Heart right ventricle (tissue), 16 donors: ENCODE results near the gene AKR1B1. TPM values are rescaled to one million over a fixed set of nuclear protein-coding genes. Genes with fewer than 3 reads are reported as not detected.

Experiments
- ATAC-seq, 8 donors: fragments of 200-7000 bp; cut with Tn5 transposase; one replicate each; pipeline ENCODE4 v1.9.1; 2020; ENCODE audit warnings: mild to moderate bottlenecking in 8 of 8, moderate library complexity in 8 of 8, moderate number of reproducible peaks in 1 of 8
- DNase-seq, 2 donors: peaks; one replicate each; pipeline ENCODE4 v3.0.0-alpha.2; 2020
- H3K27ac ChIP-seq, 10 donors: fragments of 200-600 bp; sonication (generic) in 2 of 10; one replicate each; pipeline versions ENCODE4 v1.5.0 to v1.8.0; 2020 to 2022; ENCODE audit warnings: mild to moderate bottlenecking in 3 of 10
- H3K27me3 ChIP-seq, 7 donors: fragments of 200-600 bp; one replicate each; pipeline ENCODE4 v1.8.0; 2021 to 2022; ENCODE audit warnings: mild to moderate bottlenecking in 2 of 7
- H3K36me3 ChIP-seq, 9 donors: fragments of 200-600 bp; sonication (generic) in 1 of 9; one replicate each; pipeline versions ENCODE4 v1.5.0 to v1.8.0; 2020 to 2022; ENCODE audit warnings: mild to moderate bottlenecking in 2 of 9
- H3K4me1 ChIP-seq, 9 donors: fragments of 200-600 bp; sonication (generic) in 1 of 9; one replicate each; pipeline versions ENCODE4 v1.5.0 to v1.8.0; 2020 to 2022; ENCODE audit warnings: mild to moderate bottlenecking in 4 of 9
- H3K4me3 ChIP-seq, 10 donors: fragments of 200-600 bp; sonication (generic) in 2 of 10; one replicate each; pipeline versions ENCODE4 v1.5.0 to v1.8.0; 2020 to 2022; ENCODE audit warnings: mild to moderate bottlenecking in 7 of 10, moderate library complexity in 2 of 10
- H3K9me3 ChIP-seq, 11 donors: fragments of 200-600 bp in 10 of 11; sonication (generic) in 2 of 11; one replicate each; pipeline versions ENCODE4 v1.5.0 to v1.8.0; 2013 to 2022; ENCODE audit warnings: mild to moderate bottlenecking in 2 of 11, control low read depth in 1 of 11, moderate library complexity in 1 of 11
- CTCF ChIP-seq, 9 donors: fragments of 200-600 bp; sonication (generic) in 2 of 9; IDR thresholded peaks; one replicate each; pipeline versions ENCODE4 v1.5.0 to v1.8.0; 2021 to 2022; ENCODE audit warnings: antibody characterized with exemption in 9 of 9, mild to moderate bottlenecking in 5 of 9, moderate library complexity in 1 of 9
- WGBS, 2 donors: extraction: QIAGEN DNeasy Blood & Tissue Kit; methylation state at CpG; one replicate each; pipeline ENCODE4 v1.1.7; 2013; ENCODE audit warnings: inconsistent platforms in 1 of 2; 5-methylcytosine and 5-hydroxymethylcytosine counted together
- intact Hi-C, 10 donors: fragments of 100-400 bp; cut with DNase I; formaldehyde crosslinking; loops; one replicate each; pipeline versions ENCODE4 v1.11.1 to v1.14.2; 2022
- polyA plus RNA-seq, 2 donors: library from polyadenylated mRNA; stranded (reverse); fragments of 200-250 nt; gene quantifications; one replicate each; pipeline ENCODE4 v1.2.3, GENCODE V29; 2013
- total RNA-seq, 10 donors: library from RNA; stranded (reverse); fragmentation: NEBNext Ultra II Directional in 3 of 10; extraction: Animal tissue kit (Norgen Biotek cat#: 25700) in 3 of 10; gene quantifications; one replicate each; pipeline versions ENCODE4 v1.2.1 to v1.2.4, GENCODE V29; 2021 to 2023
- donor health status: Arrhythmogenic right ventricular cardiomyopathy.
- donor health status: ischemic (EF 13 %, LVEDD 7.1; RV severe dilation, severe dysfunction).
- donor health status: healthy with polysubstance abuse.
- donor health status: DM: no; HTN: yes; CAD: no.
- donor health status: DM: no; HTN: no; CAD: no.
- donor health status: ischemic (EF 25% LVEDD 6.9; RV normal size, moderate dysfunction).
- donor health status: ischemic (EF 25% LVEDD 5.7; RV mildly dilated, moderate dysfunction).
- donor health status: healthy.
- donor health status: DM: yes; HTN: yes; CAD: no.
- donor health status: Ischemic cardiomyopathy.
- donor health status: ischemic (EF 35%, LVEDD 5.7; RV mildly dilated, moderate dysfunction).
- donor health status: nonischemic (EF 11% LVEDD 7.7; RV severe dilation, severe dysfunction).
- donor health status: DM: yes; HTN: yes; CAD: no.
- donor health status: PGD.
- donor health status: ischemic (EF 29% LVEDD 5.4; RV normal size, mild dysfunction).
- donor health status: nonischemic (EF 23%, LVEDD 6.1; RV moderate dilation, normal function).

The AKR1B1 gene
- total and polyA plus RNA-seq, 12 donors, result 96.6 to 317 (median 181) TPM

GRCh38 chr7:134400859-134401258 lies 58.0 kb downstream of the AKR1B1 start:
- Histone ChIP-seq H3K27me3 (peaks cover 0 to 20% (median 0%) of the 10 kb centered on the region in 7 donors), H3K4me3 (no peak overlapping the region), H3K9me3 (no peaks in the 10 kb centered on the region), H3K36me3 (no peaks in the 10 kb centered on the region), H3K4me1 (no peaks in the 10 kb centered on the region), H3K27ac (no peak overlapping the region)
- DNase-seq (no peak), ATAC-seq (no peak)
- TF ChIP-seq CTCF (IDR thresholded peaks at IDR 0.05), result no peak
- intact Hi-C loops, result no loop called here
- 86 to 94% methylated on average over 2 of the region's 2 CpGs for WGBS, 2 donors

- no peak for DNase-seq
- WGBS, 2 donors, result 76 to 87% methylated on average over 5 of the region's 5 CpGs
- Histone ChIP-seq H3K9me3 (no peaks in the 10 kb centered on the region), H3K27ac (no peak overlapping the region), H3K4me1 (no peaks in the 10 kb centered on the region), H3K36me3 (no peaks in the 10 kb centered on the region), H3K4me3 (no peak overlapping the region), H3K27me3 (peaks cover 0 to 7% (median 0%) of the 10 kb centered on the region in 7 donors)
- TF ChIP-seq CTCF (IDR thresholded peaks at IDR 0.05), result no peak
- no peak for ATAC-seq
- intact Hi-C loops, result no loop called here
Observed at GRCh38 chr7:134396031-134396430, 62.9 kb downstream of the AKR1B1 start.

- H3K4me3 ChIP-seq, result no peak overlapping the region
- intact Hi-C loops, result no loop called here
- H3K27me3 ChIP-seq, result peaks cover 0 to 7% (median 0%) of the 10 kb centered on the region in 7 donors
- DNase-seq (no peak), ATAC-seq (no peak)
- no peaks in the 10 kb centered on the region for H3K4me1 ChIP-seq
- no peak for TF ChIP-seq CTCF (IDR thresholded peaks at IDR 0.05)
- H3K36me3 ChIP-seq, result no peaks in the 10 kb centered on the region
- no peaks in the 10 kb centered on the region for H3K9me3 ChIP-seq
- H3K27ac ChIP-seq, result no peak overlapping the region
- WGBS, 2 donors, result 67 to 83% methylated on average over 4 of the region's 4 CpGs
Observed at GRCh38 chr7:134395604-134396003, 63.3 kb downstream of the AKR1B1 start.

- Histone ChIP-seq H3K4me3 (no peak overlapping the region), H3K9me3 (no peaks in the 10 kb centered on the region), H3K4me1 (no peaks in the 10 kb centered on the region), H3K27me3 (peaks cover 0 to 7% (median 0%) of the 10 kb centered on the region in 7 donors), H3K36me3 (no peaks in the 10 kb centered on the region), H3K27ac (no peak overlapping the region)
- 50% methylated on average over 5 of the region's 5 CpGs for WGBS, 2 donors
- intact Hi-C loops, result no loop called here
- DNase-seq (no peak), ATAC-seq (no peak)
- no peak for TF ChIP-seq CTCF (IDR thresholded peaks at IDR 0.05)
Observed at GRCh38 chr7:134394056-134394455, 64.8 kb downstream of the AKR1B1 start.

Other genes starting within 250 kb of the AKR1B1 start
- gene SLC35B4, start 142.2 kb downstream of the AKR1B1 start, total RNA-seq, result 1 to 10 TPM; 2.4 to 7.9 (median 5.0) TPM
- 1 to 10 TPM; 2.4 to 4.4 TPM for gene SLC35B4, start 142.2 kb downstream of the AKR1B1 start, polyA plus RNA-seq
- gene AKR1B10, start 68.5 kb upstream of the AKR1B1 start, total RNA-seq, result 1 to 10 TPM in 1 of 10 donors, under 1 TPM in 1, not detected in 8; 0.79 to 1.1 TPM
- under 1 TPM in 1 of 2 donors, not detected in 1; 0.09 TPM for gene AKR1B10, start 68.5 kb upstream of the AKR1B1 start, polyA plus RNA-seq
- gene AKR1B15, start 90.0 kb upstream of the AKR1B1 start, total RNA-seq, result not detected
- not detected for gene AKR1B15, start 90.0 kb upstream of the AKR1B1 start, polyA plus RNA-seq
- 10 to 100 TPM; 12.4 to 19.7 (median 14.1) TPM for gene BPGM, start 187.8 kb upstream of the AKR1B1 start, total RNA-seq
- 10 to 100 TPM; 15.7 to 19.7 TPM for gene BPGM, start 187.8 kb upstream of the AKR1B1 start, polyA plus RNA-seq